HepG2 (cell line): Measurements from ENCODE around the gene BCAS3. TPM values are rescaled to one million over a fixed set of nuclear protein-coding genes. Genes with fewer than 3 reads are reported as not detected.

Experiments used
- ATM ChIP-seq: fragments of 450-650 bp; IDR thresholded peaks from 2 replicates; pipeline ENCODE4 v1.7.1; 2017; ENCODE audit warnings: mild to moderate bottlenecking, borderline replicate concordance
- HNRNPH1 ChIP-seq: fragments of 200-400 bp; formaldehyde crosslinking; optimal IDR thresholded peaks from 2 replicates; pipeline ENCODE3; 2017; ENCODE audit warnings: mild to moderate bottlenecking, low read depth, low read length
- KDM2A ChIP-seq: sonication (generic); formaldehyde crosslinking; IDR thresholded peaks from 2 replicates; pipeline ENCODE4 v1.4.0; 2020; ENCODE audit warnings: low read depth, missing genetic modification reagents, borderline replicate concordance
- MIER3 ChIP-seq: IDR thresholded peaks from 2 replicates; pipeline ENCODE4 v1.6.1; 2016; ENCODE audit warnings: missing compliant biosample characterization, borderline replicate concordance
- MTA1 ChIP-seq: sonication (generic); formaldehyde crosslinking; IDR thresholded peaks from 2 replicates; pipeline ENCODE4 v1.4.0; 2020; ENCODE audit warnings: missing genetic modification reagents, mild to moderate bottlenecking, borderline replicate concordance
- NRL ChIP-seq: sonication (generic); formaldehyde crosslinking; IDR thresholded peaks from 2 replicates; pipeline ENCODE4 v1.5.0; 2020; ENCODE audit warnings: missing genetic modification reagents, mild to moderate bottlenecking, moderate library complexity, borderline replicate concordance
- RBM39 ChIP-seq: fragments of 200-400 bp; formaldehyde crosslinking; IDR thresholded peaks from one replicate; pipeline ENCODE4 v1.6.1; 2018; ENCODE audit warnings: antibody characterized with exemption, mild to moderate bottlenecking, low read depth, low read length; ENCODE audit not compliant: poor library complexity, severe bottlenecking
- REPIN1 ChIP-seq: sonication (generic); formaldehyde crosslinking; IDR thresholded peaks from 2 replicates; pipeline ENCODE4 v1.8.0; 2022; ENCODE audit warnings: missing genetic modification reagents, low read depth, mild to moderate bottlenecking, borderline replicate concordance
- RXRB ChIP-seq: IDR thresholded peaks from 2 replicates; pipeline ENCODE4 v1.6.1; 2016; ENCODE audit warnings: borderline replicate concordance, missing genetic modification reagents, missing compliant biosample characterization
- SP4 ChIP-seq: sonication (generic); formaldehyde crosslinking; IDR thresholded peaks from 2 replicates; pipeline ENCODE4 v1.8.1; 2023; ENCODE audit warnings: mild to moderate bottlenecking, missing genetic modification reagents
- XRCC5 ChIP-seq: fragments of 200-400 bp; formaldehyde crosslinking; optimal IDR thresholded peaks from 2 replicates; pipeline ENCODE3; 2017; ENCODE audit warnings: mild to moderate bottlenecking, low read length
- ZEB1 ChIP-seq: IDR thresholded peaks from 2 replicates; pipeline ENCODE4 v1.6.1; 2012; ENCODE audit warnings: mild to moderate bottlenecking, low read depth, inconsistent platforms; ENCODE audit not compliant: insufficient replicate concordance
- ZNF660 ChIP-seq: sonication (generic); formaldehyde crosslinking; IDR thresholded peaks from 2 replicates; pipeline ENCODE4 v1.5.1; 2020; ENCODE audit warnings: mild to moderate bottlenecking, low read depth, missing genetic modification reagents, borderline replicate concordance
- ZNF781 ChIP-seq: sonication (generic); formaldehyde crosslinking; IDR thresholded peaks from 2 replicates; pipeline ENCODE4 v1.5.1; 2020; ENCODE audit warnings: borderline replicate concordance, mild to moderate bottlenecking, missing genetic modification reagents; ENCODE audit errors: not compliant biosample characterization
- polyA plus RNA-seq, 8 experiments: library from polyadenylated mRNA; depleted of rRNA in 3 of 8; stranded (reverse) in 7 of 8; unstranded in 1 of 8; fragments of >200 nt; fragmentation: Illumina TruSeq in 4 of 8; extraction: Trizol in 4 of 8; gene quantifications; 2 replicates each; pipeline versions ENCODE4 v1.2.1 to v1.2.3, GENCODE V29; 2011 to 2016; ENCODE audit warnings: low read depth in 4 of 8, missing spikeins in 1 of 8, mixed read lengths in 1 of 8; ENCODE audit not compliant: insufficient read depth in 1 of 8
- total RNA-seq, 5 experiments: library from RNA; depleted of rRNA; stranded (reverse); fragments of >200 nt; fragmentation: Illumina TruSeq; extraction: Trizol; gene quantifications; 2 replicates each; pipeline ENCODE4 v1.2.3, GENCODE V29; 2016; ENCODE audit warnings: low read depth in 1 of 5
- TF ChIP-seq, protein P1 (sequence below), 2 experiments: sonication (generic) in 1 of 2; formaldehyde crosslinking in 1 of 2; IDR thresholded peaks; 2 replicates each; pipeline versions ENCODE4 v1.4.0 to v1.6.1; 2018 to 2020; ENCODE audit warnings: missing genetic modification reagents in 2 of 2, borderline replicate concordance in 1 of 2, low read depth in 1 of 2, mild to moderate bottlenecking in 1 of 2, missing biosample characterization in 1 of 2
- TF ChIP-seq, protein P2 (sequence below): sonication (generic); formaldehyde crosslinking; conservative IDR thresholded peaks from 2 replicates; pipeline ENCODE4 v1.8.1; 2023; ENCODE audit warnings: missing genetic modification reagents
- TF ChIP-seq, protein P3 (sequence below): sonication (generic); formaldehyde crosslinking; IDR thresholded peaks from 2 replicates; pipeline ENCODE4 v1.4.0; 2020; ENCODE audit warnings: missing genetic modification reagents
- TF ChIP-seq, protein P4 (sequence below): sonication (generic); formaldehyde crosslinking; IDR thresholded peaks from 2 replicates; pipeline ENCODE4 v1.9.0; 2022; ENCODE audit warnings: low read depth, missing genetic modification reagents
- TF ChIP-seq, protein P5 (sequence below): sonication (generic); formaldehyde crosslinking; IDR thresholded peaks from 2 replicates; pipeline ENCODE4 v1.8.0; 2022; ENCODE audit warnings: mild to moderate bottlenecking, missing genetic modification reagents, borderline replicate concordance

BCAS3 gene
- total and polyA plus RNA-seq, 2 of the 13 experiments (the other 11 are each of a cell fraction or from before 2014, with no cell fraction given), result 10.7 to 11.2 TPM

DNA sequence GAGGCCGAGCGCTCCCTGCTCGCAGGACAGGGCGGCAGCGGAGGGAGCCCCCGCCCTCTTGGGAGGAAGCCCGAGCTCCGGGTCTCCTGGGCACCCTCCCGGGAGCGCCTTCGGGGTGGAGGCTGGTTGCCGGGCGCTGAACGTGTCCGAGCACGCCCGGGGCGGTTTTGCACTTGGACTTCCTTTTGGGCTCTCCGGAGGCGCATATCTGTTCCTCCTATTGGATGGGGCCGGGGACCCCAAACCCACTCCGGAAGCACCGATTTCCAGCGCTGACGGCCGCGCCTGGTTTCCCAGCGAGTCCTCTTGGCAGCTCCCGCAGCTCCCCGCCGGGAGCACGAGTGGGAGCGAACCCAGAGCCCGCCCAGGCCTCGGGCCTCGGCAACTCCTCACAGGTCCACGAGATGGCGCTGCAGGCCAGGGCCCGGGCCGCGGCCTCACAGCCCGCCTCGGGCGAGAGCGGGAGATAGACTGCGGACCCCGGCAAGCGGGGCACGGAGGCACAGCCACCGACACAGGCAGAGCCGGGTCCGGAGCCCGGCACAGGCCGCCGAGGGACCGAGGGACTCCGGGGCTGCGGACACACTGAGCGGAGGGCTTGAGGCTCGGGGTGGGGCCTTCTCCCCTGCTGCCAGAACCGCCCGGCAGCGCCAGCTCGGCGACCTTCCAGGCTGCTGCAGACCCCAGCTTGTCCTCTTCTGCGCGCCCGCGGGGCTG is 734.6 kb downstream of the BCAS3 start (continued):
- TF ChIP-seq, protein P1, sequence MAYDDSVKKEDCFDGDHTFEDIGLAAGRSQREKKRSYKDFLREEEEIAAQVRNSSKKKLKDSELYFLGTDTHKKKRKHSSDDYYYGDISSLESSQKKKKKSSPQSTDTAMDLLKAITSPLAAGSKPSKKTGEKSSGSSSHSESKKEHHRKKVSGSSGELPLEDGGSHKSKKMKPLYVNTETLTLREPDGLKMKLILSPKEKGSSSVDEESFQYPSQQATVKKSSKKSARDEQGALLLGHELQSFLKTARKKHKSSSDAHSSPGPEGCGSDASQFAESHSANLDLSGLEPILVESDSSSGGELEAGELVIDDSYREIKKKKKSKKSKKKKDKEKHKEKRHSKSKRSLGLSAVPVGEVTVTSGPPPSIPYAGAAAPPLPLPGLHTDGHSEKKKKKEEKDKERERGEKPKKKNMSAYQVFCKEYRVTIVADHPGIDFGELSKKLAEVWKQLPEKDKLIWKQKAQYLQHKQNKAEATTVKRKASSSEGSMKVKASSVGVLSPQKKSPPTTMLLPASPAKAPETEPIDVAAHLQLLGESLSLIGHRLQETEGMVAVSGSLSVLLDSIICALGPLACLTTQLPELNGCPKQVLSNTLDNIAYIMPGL (CRISPR knock-in tag; IDR thresholded peaks at IDR 0.05; ENCODE audit: borderline replicate concordance in 1 of 2, low read depth in 1 of 2), result peak; percentile 99 to 100
- TF ChIP-seq XRCC5 (peak; percentile 92), ZNF781 (CRISPR knock-in tag) (no peak), RXRB (CRISPR knock-in tag) (peak; percentile 72), KDM2A (CRISPR knock-in tag) (peak; percentile 96), NRL (CRISPR knock-in tag) (peak; percentile 95; the same call in 1 of the 2 replicates), MIER3 (peak; percentile 53; the same call in 1 of the 2 replicates), RBM39 (peak; percentile 41), REPIN1 (CRISPR knock-in tag) (no peak; the same call in 1 of the 2 replicates), ATM (no peak), ZNF660 (CRISPR knock-in tag) (no peak), SP4 (peak; percentile 57; the same call in 1 of the 2 replicates), ZEB1 (no peak), MTA1 (CRISPR knock-in tag) (peak; percentile 74; the same call in 1 of the 2 replicates), HNRNPH1 (no peak)
- TF ChIP-seq, protein P2, sequence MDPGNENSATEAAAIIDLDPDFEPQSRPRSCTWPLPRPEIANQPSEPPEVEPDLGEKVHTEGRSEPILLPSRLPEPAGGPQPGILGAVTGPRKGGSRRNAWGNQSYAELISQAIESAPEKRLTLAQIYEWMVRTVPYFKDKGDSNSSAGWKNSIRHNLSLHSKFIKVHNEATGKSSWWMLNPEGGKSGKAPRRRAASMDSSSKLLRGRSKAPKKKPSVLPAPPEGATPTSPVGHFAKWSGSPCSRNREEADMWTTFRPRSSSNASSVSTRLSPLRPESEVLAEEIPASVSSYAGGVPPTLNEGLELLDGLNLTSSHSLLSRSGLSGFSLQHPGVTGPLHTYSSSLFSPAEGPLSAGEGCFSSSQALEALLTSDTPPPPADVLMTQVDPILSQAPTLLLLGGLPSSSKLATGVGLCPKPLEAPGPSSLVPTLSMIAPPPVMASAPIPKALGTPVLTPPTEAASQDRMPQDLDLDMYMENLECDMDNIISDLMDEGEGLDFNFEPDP (CRISPR knock-in tag), result no peak
- TF ChIP-seq, protein P3, sequence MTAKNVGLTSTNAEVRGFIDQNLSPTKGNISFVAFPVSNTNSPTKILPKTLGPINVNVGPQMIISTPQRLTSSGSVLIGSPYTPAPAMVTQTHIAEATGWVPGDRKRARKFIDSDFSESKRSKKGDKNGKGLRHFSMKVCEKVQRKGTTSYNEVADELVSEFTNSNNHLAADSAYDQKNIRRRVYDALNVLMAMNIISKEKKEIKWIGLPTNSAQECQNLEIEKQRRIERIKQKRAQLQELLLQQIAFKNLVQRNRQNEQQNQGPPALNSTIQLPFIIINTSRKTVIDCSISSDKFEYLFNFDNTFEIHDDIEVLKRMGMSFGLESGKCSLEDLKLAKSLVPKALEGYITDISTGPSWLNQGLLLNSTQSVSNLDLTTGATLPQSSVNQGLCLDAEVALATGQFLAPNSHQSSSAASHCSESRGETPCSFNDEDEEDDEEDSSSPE (CRISPR knock-in tag), result peak; percentile 92
- TF ChIP-seq, protein P4, sequence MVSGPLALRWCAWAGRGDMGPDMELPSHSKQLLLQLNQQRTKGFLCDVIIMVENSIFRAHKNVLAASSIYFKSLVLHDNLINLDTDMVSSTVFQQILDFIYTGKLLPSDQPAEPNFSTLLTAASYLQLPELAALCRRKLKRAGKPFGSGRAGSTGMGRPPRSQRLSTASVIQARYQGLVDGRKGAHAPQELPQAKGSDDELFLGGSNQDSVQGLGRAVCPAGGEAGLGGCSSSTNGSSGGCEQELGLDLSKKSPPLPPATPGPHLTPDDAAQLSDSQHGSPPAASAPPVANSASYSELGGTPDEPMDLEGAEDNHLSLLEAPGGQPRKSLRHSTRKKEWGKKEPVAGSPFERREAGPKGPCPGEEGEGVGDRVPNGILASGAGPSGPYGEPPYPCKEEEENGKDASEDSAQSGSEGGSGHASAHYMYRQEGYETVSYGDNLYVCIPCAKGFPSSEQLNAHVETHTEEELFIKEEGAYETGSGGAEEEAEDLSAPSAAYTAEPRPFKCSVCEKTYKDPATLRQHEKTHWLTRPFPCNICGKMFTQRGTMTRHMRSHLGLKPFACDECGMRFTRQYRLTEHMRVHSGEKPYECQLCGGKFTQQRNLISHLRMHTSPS (CRISPR knock-in tag), result no peak
- TF ChIP-seq, protein P5, sequence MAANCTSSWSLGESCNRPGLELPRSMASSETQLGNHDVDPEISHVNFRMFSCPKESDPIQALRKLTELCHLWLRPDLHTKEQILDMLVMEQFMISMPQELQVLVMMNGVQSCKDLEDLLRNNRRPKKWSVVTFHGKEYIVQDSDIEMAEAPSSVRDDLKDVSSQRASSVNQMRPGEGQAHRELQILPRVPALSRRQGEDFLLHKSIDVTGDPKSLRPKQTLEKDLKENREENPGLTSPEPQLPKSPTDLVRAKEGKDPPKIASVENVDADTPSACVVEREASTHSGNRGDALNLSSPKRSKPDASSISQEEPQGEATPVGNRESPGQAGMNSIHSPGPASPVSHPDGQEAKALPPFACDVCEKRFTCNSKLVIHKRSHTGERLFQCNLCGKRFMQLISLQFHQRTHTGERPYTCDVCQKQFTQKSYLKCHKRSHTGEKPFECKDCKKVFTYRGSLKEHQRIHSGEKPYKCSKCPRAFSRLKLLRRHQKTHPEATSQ (CRISPR knock-in tag), result no peak; the same call in 1 of the 2 replicates
